SJSA1 (cell line): ENCODE measurements around the gene HLA-DQB1. TPM values are rescaled to one million over a fixed set of nuclear protein-coding genes. Genes with fewer than 3 reads are reported as not detected.
"Not testable (repeated sequence)": the region's sequence is repeated elsewhere in the genome, so short reads cannot be mapped to it uniquely, and the experiment has no call there.

Experiments
- DNase-seq, 2 experiments: peaks; one replicate each; pipeline ENCODE4 v3.0.0-alpha.2; 2015 to 2020; ENCODE audit warnings: low spot score in 2 of 2, low read depth in 1 of 2
- H3K27ac ChIP-seq: fragments of 250-450 bp; sonication (Bioruptor Pico); 2 replicates; pipeline ENCODE4 v1.5.1; 2020; ENCODE audit warnings: mild to moderate bottlenecking, moderate library complexity
- H3K27me3 ChIP-seq: fragments of 250-450 bp; sonication (Bioruptor Pico); replicated peaks from 2 replicates; pipeline ENCODE4 v1.5.1; 2020; ENCODE audit warnings: mild to moderate bottlenecking, moderate library complexity
- H3K36me3 ChIP-seq: fragments of 250-450 bp; sonication (Bioruptor Pico); 2 replicates; pipeline ENCODE4 v1.5.1; 2020; ENCODE audit warnings: mild to moderate bottlenecking
- H3K4me1 ChIP-seq: fragments of 250-450 bp; sonication (Bioruptor Pico); replicated peaks from 2 replicates; pipeline ENCODE4 v1.6.1; 2021; ENCODE audit warnings: mild to moderate bottlenecking
- H3K4me3 ChIP-seq: fragments of 250-450 bp; sonication (Bioruptor Pico); 2 replicates; pipeline ENCODE4 v1.5.1; 2020; ENCODE audit warnings: mild to moderate bottlenecking
- H3K9me3 ChIP-seq: fragments of 250-450 bp; sonication (Bioruptor Pico); replicated peaks from 2 replicates; pipeline ENCODE4 v1.5.1; 2020; ENCODE audit warnings: mild to moderate bottlenecking
- total RNA-seq: library from RNA; depleted of rRNA; stranded (reverse); fragments of >200 nt; shearing (Covaris generic); gene quantifications from 2 replicates; pipeline ENCODE4 v1.2.3, GENCODE V29; 2014

Gene HLA-DQB1
- total RNA-seq, 1 experiment from 2014 or later, result not detected

DNA sequence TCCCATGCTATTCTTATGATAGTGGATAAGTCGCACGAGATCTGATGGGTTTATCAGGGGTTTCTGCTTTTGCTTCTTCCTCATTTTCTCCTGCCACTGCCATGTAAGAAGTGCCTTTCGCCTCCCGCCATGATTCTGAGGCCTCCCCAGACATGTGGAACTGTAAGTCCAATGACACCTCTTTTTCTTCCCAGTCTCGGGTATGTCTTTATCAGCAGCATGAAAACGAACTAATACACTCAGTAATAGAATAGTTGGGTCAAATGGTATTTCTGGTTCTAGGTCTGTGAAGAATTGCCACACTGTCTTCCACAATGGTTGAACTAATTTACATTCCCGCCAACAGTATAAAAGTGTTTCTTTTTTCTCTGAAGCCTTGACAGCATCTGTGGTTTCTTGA, 7.7 kb upstream of the HLA-DQB1 start:
- not testable (repeated sequence) for H3K27ac ChIP-seq, H3K4me1 ChIP-seq, H3K27me3 ChIP-seq, H3K9me3 ChIP-seq, DNase-seq, H3K4me3 ChIP-seq, H3K36me3 ChIP-seq

DNA sequence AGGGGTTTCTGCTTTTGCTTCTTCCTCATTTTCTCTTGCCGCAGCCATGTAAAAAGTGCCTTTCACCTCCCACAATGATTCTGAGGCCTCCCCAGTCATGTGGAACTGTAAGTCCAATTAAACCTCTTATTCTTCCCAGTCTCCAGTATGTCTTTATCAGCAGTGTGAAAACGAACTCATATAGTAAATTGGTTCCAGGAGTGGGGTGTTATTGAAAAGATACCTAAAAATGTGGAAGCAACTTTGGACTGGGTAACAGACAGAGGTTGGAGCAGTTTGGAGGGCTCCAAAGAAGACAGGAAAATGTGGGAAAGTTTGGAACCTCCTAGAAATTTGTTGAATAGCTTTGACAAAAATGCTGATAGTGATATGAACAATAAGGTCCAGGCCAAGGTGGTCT, 5.5 kb upstream of the HLA-DQB1 start:
- DNase-seq, H3K4me3 ChIP-seq, H3K9me3 ChIP-seq, H3K4me1 ChIP-seq, H3K36me3 ChIP-seq, H3K27ac ChIP-seq: not testable (repeated sequence)
- peaks cover 11% of the 10 kb centered on the region for H3K27me3 ChIP-seq

- H3K27ac ChIP-seq, result no peak overlapping the region
Observed at GRCh38 chr6:32669893-32670292, 3.4 kb upstream of the HLA-DQB1 start.

GRCh38 chr6:32669240-32669639, 2.8 kb upstream of the HLA-DQB1 start:
- peaks cover 3% of the 10 kb centered on the region; the same call in 1 of the 2 replicates for H3K9me3 ChIP-seq
- DNase-seq, result no peak
- H3K36me3 ChIP-seq, result no peaks in the 10 kb centered on the region

More at GRCh38 chr6:32669893-32670292, 3.4 kb upstream of the HLA-DQB1 start:
- Histone ChIP-seq H3K27me3 (peaks cover 31% of the 10 kb centered on the region), H3K4me3 (no peak overlapping the region), H3K4me1 (no peaks in the 10 kb centered on the region), H3K36me3 (no peaks in the 10 kb centered on the region), H3K9me3 (peaks cover 3% of the 10 kb centered on the region; the same call in 1 of the 2 replicates)
- DNase-seq, result no peak

DNA sequence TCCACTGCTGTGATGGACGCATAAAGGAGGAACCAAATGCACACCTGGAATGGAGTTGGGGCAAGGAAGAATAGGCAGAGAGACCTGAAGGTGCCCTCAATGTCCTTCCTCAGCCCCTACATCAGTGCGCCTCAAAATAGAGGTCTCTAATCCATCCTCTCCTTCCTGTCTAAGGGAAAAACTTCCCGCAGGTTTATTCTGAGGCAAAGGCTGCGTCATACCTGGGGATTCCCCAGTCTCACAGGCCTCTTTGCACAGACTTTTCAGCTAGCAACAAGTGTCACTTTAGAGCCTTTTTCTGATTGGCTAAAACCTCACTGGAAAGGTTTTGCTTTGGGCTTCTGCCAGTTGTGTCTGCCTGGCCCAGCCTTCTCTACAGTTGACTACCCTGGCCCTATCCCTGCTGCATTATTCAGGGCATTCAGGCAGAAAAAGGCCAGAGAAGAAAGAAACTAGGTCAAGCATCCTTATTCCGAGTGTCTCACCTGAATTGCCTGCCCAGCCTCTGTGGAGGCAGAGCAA, 1.8 kb upstream of the HLA-DQB1 start:
- Histone ChIP-seq H3K27me3 (peaks cover 44% of the 10 kb centered on the region), H3K9me3 (peaks cover 3% of the 10 kb centered on the region; the same call in 1 of the 2 replicates), H3K4me1 (no peaks in the 10 kb centered on the region), H3K36me3 (no peaks in the 10 kb centered on the region), H3K4me3 (no peak overlapping the region), H3K27ac (no peak overlapping the region)
- DNase-seq, result peak in 1 of 2 experiments; percentile 4

More at GRCh38 chr6:32669240-32669639, 2.8 kb upstream of the HLA-DQB1 start:
- H3K27ac ChIP-seq, result no peak overlapping the region
- peaks cover 34% of the 10 kb centered on the region for H3K27me3 ChIP-seq
- no peaks in the 10 kb centered on the region for H3K4me1 ChIP-seq
- no peak overlapping the region for H3K4me3 ChIP-seq

- H3K9me3 ChIP-seq, result no peaks in the 10 kb centered on the region
- H3K36me3 ChIP-seq, result no peaks in the 10 kb centered on the region
- no peaks in the 10 kb centered on the region for H3K4me1 ChIP-seq
- H3K27ac ChIP-seq, result no peak overlapping the region
- DNase-seq, result no peak
- H3K27me3 ChIP-seq, result peaks cover 51% of the 10 kb centered on the region
- no peak overlapping the region for H3K4me3 ChIP-seq
Observed at GRCh38 chr6:32665661-32666060, 796 bp downstream of the HLA-DQB1 start.

DNA sequence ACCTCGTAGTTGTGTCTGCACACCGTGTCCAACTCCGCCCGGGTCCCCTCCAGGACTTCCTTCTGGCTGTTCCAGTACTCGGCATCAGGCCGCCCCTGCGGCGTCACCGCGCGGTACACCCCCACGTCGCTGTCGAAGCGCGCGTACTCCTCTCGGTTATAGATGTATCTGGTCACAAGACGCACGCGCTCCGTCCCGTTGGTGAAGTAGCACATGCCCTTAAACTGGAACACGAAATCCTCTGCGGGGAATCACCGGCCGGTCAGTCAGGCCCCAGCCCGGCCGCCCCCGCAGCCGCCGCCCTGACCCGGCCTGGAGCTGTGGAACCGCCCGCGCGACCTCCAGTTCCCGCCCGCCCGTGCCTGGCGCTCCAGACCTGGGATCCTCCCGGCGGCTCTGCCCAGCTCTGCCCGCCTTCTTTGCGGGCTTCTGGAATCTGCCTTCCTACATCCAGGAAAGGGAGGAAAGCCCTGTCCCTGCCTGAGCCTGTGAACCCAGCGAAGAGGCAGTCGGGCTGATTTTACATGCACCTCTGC, 1.6 kb downstream of the HLA-DQB1 start:
- Histone ChIP-seq H3K9me3 (no peaks in the 10 kb centered on the region), H3K4me1 (no peaks in the 10 kb centered on the region), H3K4me3 (no peak overlapping the region), H3K36me3 (no peaks in the 10 kb centered on the region), H3K27ac (no peak overlapping the region), H3K27me3 (peaks cover 51% of the 10 kb centered on the region)
- DNase-seq, result no peak

DNA sequence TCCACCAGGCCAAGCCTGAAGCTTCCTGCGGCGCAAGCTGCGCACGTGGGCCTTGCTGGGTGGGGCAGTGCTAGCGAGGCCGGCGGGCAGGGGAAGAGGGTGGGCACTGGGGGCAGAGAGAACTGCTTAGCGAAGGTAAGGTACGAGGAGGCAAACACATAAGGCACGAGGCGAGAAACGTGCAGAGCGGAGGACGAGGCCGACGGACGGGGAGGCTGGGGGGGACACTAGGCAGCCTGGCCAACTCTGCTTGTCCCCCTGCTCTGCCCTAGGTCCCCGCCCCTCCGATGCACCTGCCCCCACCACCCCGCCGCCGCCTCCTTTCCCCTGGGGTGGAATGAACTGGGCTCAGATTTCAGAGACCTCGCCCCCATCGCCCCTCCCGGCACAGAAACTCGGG, 2.1 kb downstream of the HLA-DQB1 start:
- Histone ChIP-seq H3K27ac (no peak overlapping the region), H3K27me3 (peaks cover 56% of the 10 kb centered on the region), H3K9me3 (no peaks in the 10 kb centered on the region), H3K36me3 (no peaks in the 10 kb centered on the region), H3K4me3 (no peak overlapping the region), H3K4me1 (no peaks in the 10 kb centered on the region)
- DNase-seq, result no peak

DNA sequence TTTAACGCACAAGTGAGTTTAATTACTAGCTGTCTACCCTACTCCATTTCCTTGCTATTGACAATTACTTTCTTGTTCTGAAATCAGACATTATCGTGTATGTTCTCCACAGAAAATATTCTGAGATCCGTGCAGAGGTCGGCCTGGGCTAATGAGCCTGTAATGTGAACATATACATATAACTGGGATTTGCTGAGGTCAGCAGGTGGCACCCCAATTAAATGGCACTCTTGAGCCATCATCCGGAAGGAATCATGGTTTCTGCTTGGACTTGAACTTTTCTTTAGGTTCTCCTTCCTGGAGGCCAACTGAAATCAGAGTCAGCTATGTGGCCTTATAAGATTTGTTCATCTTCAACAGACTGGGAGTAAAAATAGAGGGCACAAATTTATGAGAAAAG, 3.6 kb downstream of the HLA-DQB1 start:
- Histone ChIP-seq H3K9me3 (no peaks in the 10 kb centered on the region), H3K36me3 (no peaks in the 10 kb centered on the region), H3K27ac (no peak overlapping the region), H3K27me3 (peaks cover 53% of the 10 kb centered on the region), H3K4me1 (no peaks in the 10 kb centered on the region), H3K4me3 (no peak overlapping the region)
- no peak for DNase-seq

DNA sequence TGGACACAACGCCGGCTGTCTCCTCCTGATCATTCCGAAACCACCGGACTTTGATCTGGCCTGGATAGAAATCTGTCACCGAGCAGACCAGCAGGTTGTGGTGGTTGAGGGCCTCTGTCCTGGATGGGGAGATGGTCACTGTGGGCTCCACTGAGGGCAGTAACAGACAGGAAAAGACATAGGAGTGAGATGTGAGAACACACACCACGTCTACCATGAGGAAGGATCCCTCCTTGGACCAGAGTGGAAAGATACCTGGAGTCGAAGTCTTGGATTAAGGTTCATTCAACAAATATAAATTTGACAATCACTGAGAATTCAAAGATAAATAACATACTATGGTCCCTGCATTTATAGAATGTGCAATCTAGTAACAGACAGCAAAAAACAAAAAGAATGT, 4.4 kb downstream of the HLA-DQB1 start:
- H3K4me3 ChIP-seq, result no peak overlapping the region
- peaks cover 47% of the 10 kb centered on the region for H3K27me3 ChIP-seq
- H3K4me1 ChIP-seq, result no peaks in the 10 kb centered on the region
- no peaks in the 10 kb centered on the region for H3K36me3 ChIP-seq
- no peak for DNase-seq
- no peak overlapping the region for H3K27ac ChIP-seq
- no peaks in the 10 kb centered on the region for H3K9me3 ChIP-seq

DNA sequence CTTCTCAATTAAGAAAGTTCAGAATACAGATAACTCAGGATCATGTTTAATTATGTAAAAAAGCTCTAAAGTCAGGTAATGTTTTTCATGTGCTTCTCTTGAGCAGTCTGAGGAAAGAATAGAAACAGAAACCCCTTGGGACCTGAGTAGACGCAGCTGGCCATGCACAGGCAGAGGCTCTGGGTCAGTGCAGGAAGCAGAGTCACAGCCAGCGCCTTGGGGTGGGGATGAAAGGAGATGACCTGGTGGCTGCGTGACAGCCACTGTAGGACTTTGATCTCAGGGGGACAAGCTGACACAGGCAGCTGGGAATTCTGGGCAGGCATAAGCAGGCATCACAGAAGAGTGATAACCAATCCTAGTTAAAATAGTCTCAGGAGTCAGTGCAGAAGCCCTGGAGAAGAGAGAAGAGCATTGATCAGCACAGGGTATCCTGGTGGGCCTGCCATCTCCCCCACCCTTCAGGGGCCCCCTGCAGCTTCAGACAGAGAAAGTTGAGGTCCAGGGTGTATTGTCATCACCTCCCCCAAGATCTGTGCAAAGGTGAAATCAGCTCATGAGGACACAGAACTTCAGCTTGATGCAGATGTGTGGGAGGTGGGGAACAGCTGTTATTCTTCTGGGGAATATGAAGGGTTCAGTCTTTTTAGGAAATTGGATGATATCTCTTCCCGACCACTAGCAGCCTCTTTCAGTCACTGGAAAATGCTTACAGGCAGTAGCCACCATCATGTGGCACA, 6.4 kb downstream of the HLA-DQB1 start:
- no peak overlapping the region for H3K27ac ChIP-seq
- H3K4me3 ChIP-seq, result no peak overlapping the region
- H3K4me1 ChIP-seq, result no peaks in the 10 kb centered on the region
- H3K27me3 ChIP-seq, result peaks cover 26% of the 10 kb centered on the region
- no peaks in the 10 kb centered on the region for H3K9me3 ChIP-seq
- DNase-seq, result no peak
- no peaks in the 10 kb centered on the region for H3K36me3 ChIP-seq

DNA sequence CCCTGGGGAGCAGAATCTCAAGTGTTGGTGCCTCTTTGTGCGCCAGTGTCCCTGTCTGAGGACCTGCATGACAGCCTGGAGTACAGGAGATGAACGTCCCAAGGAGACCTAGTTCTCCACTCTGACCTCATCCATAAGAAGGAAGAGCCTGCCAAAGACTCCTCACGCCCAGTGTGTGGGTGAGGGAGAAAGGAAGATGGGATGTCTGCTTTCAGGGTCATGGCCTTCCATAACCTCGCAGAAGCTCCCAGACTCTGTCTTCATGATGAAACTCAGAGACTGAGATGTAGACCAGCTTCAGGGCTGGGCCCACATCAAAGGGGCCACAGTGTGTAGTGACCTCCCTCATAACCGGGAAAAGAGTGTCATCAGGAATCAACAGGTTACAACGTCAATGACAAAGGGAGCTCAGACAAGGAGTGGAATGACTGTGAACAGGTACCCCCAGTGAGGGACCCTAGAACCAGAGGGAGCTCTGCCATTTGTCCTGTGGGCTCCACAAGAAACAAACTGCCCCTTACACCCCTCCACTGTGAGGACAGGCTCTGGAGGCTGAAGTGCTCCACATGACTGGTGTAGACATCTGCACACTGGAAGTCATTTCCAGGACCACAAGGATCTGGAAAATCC, 8.1 kb downstream of the HLA-DQB1 start:
- H3K4me3 ChIP-seq, result no peak overlapping the region
- no peaks in the 10 kb centered on the region for H3K36me3 ChIP-seq
- H3K9me3 ChIP-seq, result no peaks in the 10 kb centered on the region
- H3K27me3 ChIP-seq, result peaks cover 13% of the 10 kb centered on the region
- H3K27ac ChIP-seq, result no peak overlapping the region
- H3K4me1 ChIP-seq, result no peaks in the 10 kb centered on the region
- no peak for DNase-seq

- not testable (repeated sequence) for H3K4me3 ChIP-seq, H3K36me3 ChIP-seq, H3K4me1 ChIP-seq, H3K27ac ChIP-seq, H3K27me3 ChIP-seq, DNase-seq, H3K9me3 ChIP-seq
Observed at GRCh38 chr6:32657819-32658218, 8.6 kb downstream of the HLA-DQB1 start.

- not testable (repeated sequence) for H3K27ac ChIP-seq, H3K36me3 ChIP-seq, H3K4me3 ChIP-seq, H3K4me1 ChIP-seq, H3K27me3 ChIP-seq, H3K9me3 ChIP-seq, DNase-seq
Observed at GRCh38 chr6:32657329-32657728, 9.1 kb downstream of the HLA-DQB1 start.
